ENCODE measurements around the gene CLEC19A.

The CLEC19A gene

DNA sequence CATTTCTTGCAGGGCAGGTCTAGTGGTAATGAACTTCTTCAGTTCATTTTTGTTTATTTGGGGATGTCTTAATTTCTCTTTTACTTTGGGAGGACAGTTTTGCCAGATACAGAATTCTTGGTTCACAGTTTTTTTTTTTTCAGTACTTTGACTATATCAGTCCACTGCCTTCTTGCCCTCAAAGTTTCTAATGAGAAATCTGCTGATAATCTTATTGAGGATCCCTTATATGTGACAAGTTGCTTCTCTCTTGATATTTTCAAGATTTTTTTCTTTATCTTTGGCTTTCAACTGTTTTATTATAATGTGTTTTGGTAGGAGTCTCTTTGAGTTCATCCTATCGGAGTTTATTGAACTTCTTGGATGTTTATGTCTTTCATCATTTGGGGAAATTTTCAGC is 42.8 kb downstream of the CLEC19A start:
- Histone ChIP-seq H3K36me3 (replicated peaks in 1 of 2; ENCODE audit: control insufficient read depth in 2 of 2, insufficient read depth in 2 of 2, low read length in 2 of 2) (no peaks in the 10 kb centered on the region), H2BK5ac (ENCODE audit: low read length) (no peak overlapping the region), H3K27me3 (ENCODE audit: control insufficient read depth in 3 of 3, insufficient read depth in 3 of 3, low read depth in 1 of 3, low read length in 3 of 3) (no peaks in the 10 kb centered on the region), H3K79me1 (ENCODE audit: low read depth, low read length) (no peaks in the 10 kb centered on the region), H2AFZ (ENCODE audit: low read length) (no peak overlapping the region), H3K27ac (replicated peaks; ENCODE audit: low read length) (no peak overlapping the region), H3K4me1 (ENCODE audit: control insufficient read depth in 2 of 2, insufficient read depth in 1 of 2, low read depth in 1 of 2, low read length in 2 of 2) (peaks cover 0 to 3% of the 10 kb centered on the region in 2 donors), H2BK15ac (ENCODE audit: low read length) (no peak overlapping the region), H4K91ac (ENCODE audit: low read depth, low read length, poor library complexity) (no peak overlapping the region), H3K4me2 (ENCODE audit: insufficient read depth, low read length, poor library complexity, severe bottlenecking) (no peak overlapping the region), H3K14ac (ENCODE audit: low read length) (no peak overlapping the region), H3K9ac (ENCODE audit: low read depth, low read length, poor library complexity) (no peak overlapping the region), H3K9me3 (replicated peaks in 1 of 2; ENCODE audit: control insufficient read depth in 2 of 2, insufficient read depth in 1 of 2, low read depth in 1 of 2, low read length in 2 of 2) (no peaks in the 10 kb centered on the region), H2AK5ac (ENCODE audit: low read depth, low read length) (no peak overlapping the region), H2BK12ac (ENCODE audit: low read length) (no peak overlapping the region), H3K18ac (ENCODE audit: low read length) (no peak overlapping the region), H3K4me3 (ENCODE audit: low read length in 2 of 2) (no peak overlapping the region), H3K4ac (ENCODE audit: low read length) (no peak overlapping the region), H4K8ac (ENCODE audit: low read depth, low read length) (no peak overlapping the region), H2BK120ac (ENCODE audit: low read depth, low read length) (no peak overlapping the region), H3K23ac (ENCODE audit: low read depth, low read length, poor library complexity) (no peak overlapping the region)
- WGBS, 2 donors (ENCODE audit: extremely low coverage in 2 of 2, insufficient read length in 2 of 2, insufficient replicate concordance in 1 of 2), result no CpG with 5 or more reads among the region's 1 CpG
- DNase-seq (ENCODE audit: low spot score), result no peak

DNA sequence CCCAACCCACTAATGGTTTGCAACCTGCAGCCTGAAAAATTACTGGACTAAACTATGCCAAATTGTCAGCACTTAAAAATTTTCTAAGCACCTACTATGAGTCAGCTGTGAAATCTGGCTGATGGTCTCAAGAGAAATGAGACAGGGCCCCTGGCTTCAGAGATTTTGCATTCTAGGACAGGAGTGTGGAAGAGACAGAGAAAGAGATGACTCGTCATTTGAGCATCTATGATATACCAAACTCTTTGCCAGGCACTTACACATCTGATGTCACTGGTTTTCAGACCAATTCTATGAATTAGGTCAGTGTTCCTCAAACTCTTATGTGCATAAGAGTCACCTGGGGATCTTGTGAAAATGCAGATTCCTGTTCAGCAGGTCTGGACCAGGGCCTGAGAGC is 44.4 kb downstream of the CLEC19A start:
- H2AFZ ChIP-seq (ENCODE audit: low read length), result no peak overlapping the region
- H3K27ac ChIP-seq (replicated peaks; ENCODE audit: low read length), result no peak overlapping the region
- no peak overlapping the region for H3K9ac ChIP-seq (ENCODE audit: low read depth, low read length, poor library complexity)
- H3K14ac ChIP-seq (ENCODE audit: low read length), result no peak overlapping the region
- H3K9me3 ChIP-seq (replicated peaks in 1 of 2; ENCODE audit: control insufficient read depth in 2 of 2, insufficient read depth in 1 of 2, low read depth in 1 of 2, low read length in 2 of 2), result no peaks in the 10 kb centered on the region
- H3K36me3 ChIP-seq (replicated peaks in 1 of 2; ENCODE audit: control insufficient read depth in 2 of 2, insufficient read depth in 2 of 2, low read length in 2 of 2), result no peaks in the 10 kb centered on the region
- no peaks in the 10 kb centered on the region for H3K27me3 ChIP-seq (ENCODE audit: control insufficient read depth in 3 of 3, insufficient read depth in 3 of 3, low read depth in 1 of 3, low read length in 3 of 3)
- no peak overlapping the region for H3K4me3 ChIP-seq (ENCODE audit: low read length in 2 of 2)
- H3K4ac ChIP-seq (ENCODE audit: low read length), result no peak overlapping the region
- peaks cover 0 to 3% of the 10 kb centered on the region in 2 donors for H3K4me1 ChIP-seq (ENCODE audit: control insufficient read depth in 2 of 2, insufficient read depth in 1 of 2, low read depth in 1 of 2, low read length in 2 of 2)
- DNase-seq (ENCODE audit: low spot score), result no peak
- no peak overlapping the region for H4K91ac ChIP-seq (ENCODE audit: low read depth, low read length, poor library complexity)
- no peak overlapping the region for H3K4me2 ChIP-seq (ENCODE audit: insufficient read depth, low read length, poor library complexity, severe bottlenecking)
- H3K23ac ChIP-seq (ENCODE audit: low read depth, low read length, poor library complexity), result no peak overlapping the region
- no peak overlapping the region for H2BK120ac ChIP-seq (ENCODE audit: low read depth, low read length)
- H2BK12ac ChIP-seq (ENCODE audit: low read length), result no peak overlapping the region
- no CpG with 5 or more reads among the region's 1 CpG for WGBS, 2 donors (ENCODE audit: extremely low coverage in 2 of 2, insufficient read length in 2 of 2, insufficient replicate concordance in 1 of 2)
- no peak overlapping the region for H4K8ac ChIP-seq (ENCODE audit: low read depth, low read length)
- H2AK5ac ChIP-seq (ENCODE audit: low read depth, low read length), result no peak overlapping the region
- no peak overlapping the region for H2BK5ac ChIP-seq (ENCODE audit: low read length)
- no peak overlapping the region for H3K18ac ChIP-seq (ENCODE audit: low read length)
- no peak overlapping the region for H2BK15ac ChIP-seq (ENCODE audit: low read length)
- no peaks in the 10 kb centered on the region for H3K79me1 ChIP-seq (ENCODE audit: low read depth, low read length)

DNA sequence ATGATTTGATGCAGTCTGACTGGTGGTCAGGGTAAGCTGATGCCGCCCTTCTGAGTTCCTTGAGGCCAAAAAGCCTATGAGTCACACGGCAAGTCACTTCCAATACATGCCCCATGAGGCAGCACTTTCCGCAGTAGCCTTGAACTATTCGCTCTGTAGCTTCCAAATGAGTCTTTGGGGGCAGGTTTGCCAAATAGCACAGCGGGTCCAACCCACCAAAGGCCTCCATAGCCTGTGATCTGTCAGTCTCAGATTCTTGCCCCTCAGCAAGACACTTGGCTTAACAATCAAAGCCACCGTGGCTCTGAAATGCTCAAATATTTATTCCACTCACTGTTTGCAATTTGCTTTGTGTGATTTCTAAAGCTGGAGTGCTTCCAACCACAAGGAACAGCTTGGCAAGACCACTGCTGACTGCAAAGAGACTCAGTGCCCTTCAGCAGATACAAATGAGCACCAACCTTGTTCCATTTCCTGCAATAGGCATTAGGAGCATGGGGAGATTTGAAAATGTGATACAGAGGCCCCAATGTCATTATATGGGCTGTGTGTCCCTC is 45.4 kb downstream of the CLEC19A start:
- H4K8ac ChIP-seq (ENCODE audit: low read depth, low read length), result no peak overlapping the region
- no peak overlapping the region for H2AFZ ChIP-seq (ENCODE audit: low read length)
- H3K9me3 ChIP-seq (replicated peaks in 1 of 2; ENCODE audit: control insufficient read depth in 2 of 2, insufficient read depth in 1 of 2, low read depth in 1 of 2, low read length in 2 of 2), result no peaks in the 10 kb centered on the region
- H3K4me1 ChIP-seq (ENCODE audit: control insufficient read depth in 2 of 2, insufficient read depth in 1 of 2, low read depth in 1 of 2, low read length in 2 of 2), result peaks cover 0 to 3% of the 10 kb centered on the region in 2 donors
- no peaks in the 10 kb centered on the region for H3K79me1 ChIP-seq (ENCODE audit: low read depth, low read length)
- H4K91ac ChIP-seq (ENCODE audit: low read depth, low read length, poor library complexity), result no peak overlapping the region
- H3K27me3 ChIP-seq (ENCODE audit: control insufficient read depth in 3 of 3, insufficient read depth in 3 of 3, low read depth in 1 of 3, low read length in 3 of 3), result no peaks in the 10 kb centered on the region
- H2BK12ac ChIP-seq (ENCODE audit: low read length), result no peak overlapping the region
- no peak overlapping the region for H2BK15ac ChIP-seq (ENCODE audit: low read length)
- no peak overlapping the region for H3K18ac ChIP-seq (ENCODE audit: low read length)
- H3K36me3 ChIP-seq (replicated peaks in 1 of 2; ENCODE audit: control insufficient read depth in 2 of 2, insufficient read depth in 2 of 2, low read length in 2 of 2), result no peaks in the 10 kb centered on the region
- H2BK5ac ChIP-seq (ENCODE audit: low read length), result no peak overlapping the region
- H3K4me3 ChIP-seq (ENCODE audit: low read length in 2 of 2), result no peak overlapping the region
- H2BK120ac ChIP-seq (ENCODE audit: low read depth, low read length), result no peak overlapping the region
- H3K4ac ChIP-seq (ENCODE audit: low read length), result no peak overlapping the region
- no peak overlapping the region for H2AK5ac ChIP-seq (ENCODE audit: low read depth, low read length)
- WGBS, 2 donors (ENCODE audit: extremely low coverage in 2 of 2, insufficient read length in 2 of 2, insufficient replicate concordance in 1 of 2), result no CpG with 5 or more reads among the region's 6 CpGs
- DNase-seq (ENCODE audit: low spot score), result no peak
- H3K27ac ChIP-seq (replicated peaks; ENCODE audit: low read length), result no peak overlapping the region
- H3K9ac ChIP-seq (ENCODE audit: low read depth, low read length, poor library complexity), result no peak overlapping the region
- H3K23ac ChIP-seq (ENCODE audit: low read depth, low read length, poor library complexity), result no peak overlapping the region
- H3K4me2 ChIP-seq (ENCODE audit: insufficient read depth, low read length, poor library complexity, severe bottlenecking), result no peak overlapping the region
- no peak overlapping the region for H3K14ac ChIP-seq (ENCODE audit: low read length)

DNA sequence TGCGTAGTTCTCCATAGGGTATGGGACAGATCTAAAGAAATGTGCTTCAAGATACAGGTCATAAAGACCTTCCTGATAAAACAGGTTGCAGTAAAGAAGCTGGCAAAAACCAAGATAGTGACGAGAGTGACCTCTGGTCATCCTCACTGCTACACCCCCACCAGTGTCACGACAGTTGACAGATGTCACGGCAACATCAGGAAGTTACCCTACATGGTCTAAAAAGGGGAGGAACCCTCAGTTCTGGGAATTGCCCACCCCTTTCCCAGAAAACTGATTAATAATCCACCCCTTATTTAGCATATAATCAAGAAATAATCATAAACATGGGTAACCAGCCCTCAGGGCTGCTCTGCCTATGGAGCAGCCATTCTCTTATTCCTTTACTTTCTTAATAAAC is 46.3 kb downstream of the CLEC19A start:
- Histone ChIP-seq H3K23ac (ENCODE audit: low read depth, low read length, poor library complexity) (no peak overlapping the region), H2AFZ (ENCODE audit: low read length) (no peak overlapping the region), H3K4me1 (ENCODE audit: control insufficient read depth in 2 of 2, insufficient read depth in 1 of 2, low read depth in 1 of 2, low read length in 2 of 2) (peaks cover 0 to 3% of the 10 kb centered on the region in 2 donors), H2BK120ac (ENCODE audit: low read depth, low read length) (no peak overlapping the region), H3K9me3 (replicated peaks in 1 of 2; ENCODE audit: control insufficient read depth in 2 of 2, insufficient read depth in 1 of 2, low read depth in 1 of 2, low read length in 2 of 2) (no peaks in the 10 kb centered on the region), H3K4me2 (ENCODE audit: insufficient read depth, low read length, poor library complexity, severe bottlenecking) (no peak overlapping the region), H3K4ac (ENCODE audit: low read length) (no peak overlapping the region), H2AK5ac (ENCODE audit: low read depth, low read length) (no peak overlapping the region), H3K18ac (ENCODE audit: low read length) (no peak overlapping the region), H4K91ac (ENCODE audit: low read depth, low read length, poor library complexity) (no peak overlapping the region), H3K9ac (ENCODE audit: low read depth, low read length, poor library complexity) (no peak overlapping the region), H2BK15ac (ENCODE audit: low read length) (no peak overlapping the region), H3K79me1 (ENCODE audit: low read depth, low read length) (no peaks in the 10 kb centered on the region), H4K8ac (ENCODE audit: low read depth, low read length) (no peak overlapping the region), H2BK5ac (ENCODE audit: low read length) (no peak overlapping the region), H2BK12ac (ENCODE audit: low read length) (no peak overlapping the region), H3K36me3 (replicated peaks in 1 of 2; ENCODE audit: control insufficient read depth in 2 of 2, insufficient read depth in 2 of 2, low read length in 2 of 2) (no peaks in the 10 kb centered on the region), H3K14ac (ENCODE audit: low read length) (no peak overlapping the region), H3K27me3 (ENCODE audit: control insufficient read depth in 3 of 3, insufficient read depth in 3 of 3, low read depth in 1 of 3, low read length in 3 of 3) (no peaks in the 10 kb centered on the region), H3K27ac (replicated peaks; ENCODE audit: low read length) (no peak overlapping the region), H3K4me3 (ENCODE audit: low read length in 2 of 2) (no peak overlapping the region)
- no CpG with 5 or more reads among the region's 4 CpGs for WGBS, 2 donors (ENCODE audit: extremely low coverage in 2 of 2, insufficient read length in 2 of 2, insufficient replicate concordance in 1 of 2)
- DNase-seq (ENCODE audit: low spot score), result no peak
